ENCODE measurements around the gene STAG1. TPM values are rescaled to one million over a fixed set of nuclear protein-coding genes. Genes with fewer than 3 reads are reported as not detected.
A peak's percentile ranks its signal among the peaks of the same experiment; 100 is the strongest.
"Not testable (repeated sequence)": the region's sequence is repeated elsewhere in the genome, so short reads cannot be mapped to it uniquely, and the experiment has no call there.

STAG1 gene
- polyA plus RNA-seq, 3 donors: 7.2 to 10.0 (median 7.5) TPM

DNA sequence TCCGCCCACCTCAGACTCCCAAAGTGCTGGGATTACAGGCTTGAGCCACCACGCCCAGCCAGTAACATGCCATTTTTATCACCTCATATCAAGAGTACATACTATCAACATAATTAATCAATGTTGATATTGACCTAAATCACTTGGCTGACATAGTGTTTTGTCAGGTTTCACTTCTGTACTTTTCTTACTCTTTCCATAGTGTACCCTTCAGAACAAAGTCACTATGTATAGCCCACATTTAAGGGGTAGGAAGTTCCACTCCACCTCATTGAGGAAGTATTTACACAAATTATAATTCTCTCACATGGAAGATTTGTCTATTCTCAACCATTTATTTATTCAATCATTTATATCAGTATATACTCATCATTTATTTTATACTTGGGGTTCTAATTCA, 145.2 kb downstream of the STAG1 start:
- no peaks in the 10 kb centered on the region for H3K27me3 Mint-ChIP-seq (ENCODE audit: low read depth in 3 of 3)
- no peak for DNase-seq
- peaks cover 2% of the 10 kb centered on the region for H3K4me1 Mint-ChIP-seq
- Histone ChIP-seq H3K79me2 (ENCODE audit: insufficient read depth, low read length) (no peaks in the 10 kb centered on the region), H3K27me3 (ENCODE audit: control insufficient read depth in 2 of 2, insufficient read depth in 2 of 2, low read length in 2 of 2) (no peaks in the 10 kb centered on the region), H2AFZ (ENCODE audit: insufficient read depth, low read depth, low read length, poor library complexity, severe bottlenecking) (no peak overlapping the region), H3K9ac (ENCODE audit: insufficient read depth, low read length, poor library complexity, severe bottlenecking) (no peak overlapping the region), H4K20me1 (ENCODE audit: insufficient read depth, low read length) (no peaks in the 10 kb centered on the region), H3K27ac (ENCODE audit: low read depth in 1 of 2, low read length in 2 of 2) (no peak overlapping the region), H3K4me3 (replicated peaks in 1 of 3; ENCODE audit: low read depth in 2 of 3, low read length in 3 of 3) (no peak overlapping the region), H3K9me3 (replicated peaks in 1 of 2; ENCODE audit: control insufficient read depth in 1 of 2, insufficient read depth in 1 of 2, low read length in 2 of 2) (no peaks in the 10 kb centered on the region), H3K4me2 (replicated peaks; ENCODE audit: extremely low read depth, low read length, poor library complexity, severe bottlenecking) (no peak overlapping the region), H3K36me3 (replicated peaks in 1 of 2; ENCODE audit: control insufficient read depth in 1 of 2, insufficient read depth in 2 of 2, low read length in 2 of 2) (peaks cover 3 to 14% of the 10 kb centered on the region in 2 donors), H3K4me1 (ENCODE audit: control insufficient read depth in 1 of 2, insufficient read depth in 2 of 2, low read length in 2 of 2) (no peaks in the 10 kb centered on the region)
- H3K27ac Mint-ChIP-seq: peak overlapping the region in 1 of 7 donors; percentile 31
- no peak overlapping the region for H3K4me3 Mint-ChIP-seq
- H3K36me3 Mint-ChIP-seq: peaks cover 23 to 34% of the 10 kb centered on the region in 2 donors
- no peaks in the 10 kb centered on the region for H3K9me3 Mint-ChIP-seq
- no CpG with 5 or more reads among the region's 2 CpGs for WGBS (ENCODE audit: insufficient coverage)
- TF ChIP-seq, protein P1, sequence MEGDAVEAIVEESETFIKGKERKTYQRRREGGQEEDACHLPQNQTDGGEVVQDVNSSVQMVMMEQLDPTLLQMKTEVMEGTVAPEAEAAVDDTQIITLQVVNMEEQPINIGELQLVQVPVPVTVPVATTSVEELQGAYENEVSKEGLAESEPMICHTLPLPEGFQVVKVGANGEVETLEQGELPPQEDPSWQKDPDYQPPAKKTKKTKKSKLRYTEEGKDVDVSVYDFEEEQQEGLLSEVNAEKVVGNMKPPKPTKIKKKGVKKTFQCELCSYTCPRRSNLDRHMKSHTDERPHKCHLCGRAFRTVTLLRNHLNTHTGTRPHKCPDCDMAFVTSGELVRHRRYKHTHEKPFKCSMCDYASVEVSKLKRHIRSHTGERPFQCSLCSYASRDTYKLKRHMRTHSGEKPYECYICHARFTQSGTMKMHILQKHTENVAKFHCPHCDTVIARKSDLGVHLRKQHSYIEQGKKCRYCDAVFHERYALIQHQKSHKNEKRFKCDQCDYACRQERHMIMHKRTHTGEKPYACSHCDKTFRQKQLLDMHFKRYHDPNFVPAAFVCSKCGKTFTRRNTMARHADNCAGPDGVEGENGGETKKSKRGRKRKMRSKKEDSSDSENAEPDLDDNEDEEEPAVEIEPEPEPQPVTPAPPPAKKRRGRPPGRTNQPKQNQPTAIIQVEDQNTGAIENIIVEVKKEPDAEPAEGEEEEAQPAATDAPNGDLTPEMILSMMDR (IDR thresholded peaks at IDR 0.05): no peak
- intact Hi-C loops (cut with micrococcal nuclease): no loop called here

DNA sequence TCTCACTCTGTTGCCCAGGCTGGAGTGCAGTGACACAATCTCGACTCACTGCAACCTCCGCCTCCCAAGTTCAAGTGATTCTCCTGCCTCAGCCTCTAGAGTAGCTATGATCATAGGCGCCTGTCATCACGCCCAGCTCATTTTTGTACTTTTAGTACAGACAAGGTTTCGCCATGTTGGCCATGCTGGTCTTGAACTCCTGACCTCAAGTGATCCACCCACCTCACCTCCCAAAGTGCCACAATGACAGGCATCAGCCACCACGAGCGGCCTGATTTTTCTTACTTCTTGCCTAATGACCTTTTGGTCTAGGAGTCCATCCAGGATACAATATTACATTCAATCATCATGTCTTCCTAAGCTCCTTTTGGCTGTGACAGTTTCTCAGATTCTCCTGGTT, 146.0 kb downstream of the STAG1 start:
- Mint-ChIP-seq H3K36me3 (peaks cover 25 to 41% of the 10 kb centered on the region in 2 donors), H3K27ac (peak overlapping the region in 1 of 7 donors; percentile 3)
- H3K4me1 Mint-ChIP-seq; H4K20me1 ChIP-seq (ENCODE audit: insufficient read depth, low read length); H3K4me3 ChIP-seq (replicated peaks in 1 of 3; ENCODE audit: low read depth in 2 of 3, low read length in 3 of 3); H3K4me1 ChIP-seq (ENCODE audit: control insufficient read depth in 1 of 2, insufficient read depth in 2 of 2, low read length in 2 of 2); H3K27me3 Mint-ChIP-seq (ENCODE audit: low read depth in 3 of 3); H3K9me3 Mint-ChIP-seq; intact Hi-C loops (cut with micrococcal nuclease); H3K4me3 Mint-ChIP-seq; H3K9ac ChIP-seq (ENCODE audit: insufficient read depth, low read length, poor library complexity, severe bottlenecking); H2AFZ ChIP-seq (ENCODE audit: insufficient read depth, low read depth, low read length, poor library complexity, severe bottlenecking); H3K27ac ChIP-seq (ENCODE audit: low read depth in 1 of 2, low read length in 2 of 2); H3K79me2 ChIP-seq (ENCODE audit: insufficient read depth, low read length); H3K27me3 ChIP-seq (ENCODE audit: control insufficient read depth in 2 of 2, insufficient read depth in 2 of 2, low read length in 2 of 2); H3K9me3 ChIP-seq (replicated peaks in 1 of 2; ENCODE audit: control insufficient read depth in 1 of 2, insufficient read depth in 1 of 2, low read length in 2 of 2); DNase-seq; H3K4me2 ChIP-seq (replicated peaks; ENCODE audit: extremely low read depth, low read length, poor library complexity, severe bottlenecking): not testable (repeated sequence)
- peaks cover 3 to 14% of the 10 kb centered on the region in 2 donors for H3K36me3 ChIP-seq (replicated peaks in 1 of 2; ENCODE audit: control insufficient read depth in 1 of 2, insufficient read depth in 2 of 2, low read length in 2 of 2)
- WGBS (ENCODE audit: insufficient coverage): 100% methylated on average over 4 of the region's 7 CpGs

Measured in CD14-positive monocyte (primary cell).